Neural crest cell (in vitro differentiated cells): ENCODE data around the gene LAGE3. TPM values are rescaled to one million over a fixed set of nuclear protein-coding genes. Genes with fewer than 3 reads are reported as not detected.

Experiments
- DNase-seq: peaks from one replicate; pipeline ENCODE4 v3.0.0; 2021; ENCODE audit warnings: low read depth, mixed read lengths, low spot score
- H3K27ac Mint-ChIP-seq: one replicate; pipeline ENCODE4 v1.8.0; 2021; ENCODE audit warnings: mild to moderate bottlenecking, mixed read lengths; ENCODE audit not compliant: unreplicated experiment
- H3K27me3 Mint-ChIP-seq: 2 replicates; pipeline ENCODE4 v1.8.0; 2021; ENCODE audit warnings: low read depth, mild to moderate bottlenecking, mixed read lengths
- H3K36me3 Mint-ChIP-seq: 2 replicates; pipeline ENCODE4 v1.8.0; 2021; ENCODE audit warnings: low read depth, mild to moderate bottlenecking, mixed read lengths
- H3K4me1 Mint-ChIP-seq: 2 replicates; pipeline ENCODE4 v1.8.0; 2021; ENCODE audit warnings: mixed read lengths
- H3K4me3 Mint-ChIP-seq: one replicate; pipeline ENCODE4 v1.8.0; 2021; ENCODE audit warnings: mild to moderate bottlenecking, mixed read lengths
- H3K9me3 Mint-ChIP-seq: 2 replicates; pipeline ENCODE4 v1.8.0; 2021; ENCODE audit warnings: mixed read lengths
- total RNA-seq: library from RNA; stranded (reverse); gene quantifications from 2 replicates; pipeline ENCODE4 v1.2.1, GENCODE V29; 2021
- TF ChIP-seq, protein P1 (sequence below): fragments of 200-600 bp; sonication (generic); conservative IDR thresholded peaks from 2 replicates; pipeline ENCODE4 v1.5.0; 2021; ENCODE audit warnings: antibody characterized with exemption, mild to moderate bottlenecking

LAGE3 gene
- total RNA-seq, 1 donor from 2014 or later, result 22.6 TPM

DNA sequence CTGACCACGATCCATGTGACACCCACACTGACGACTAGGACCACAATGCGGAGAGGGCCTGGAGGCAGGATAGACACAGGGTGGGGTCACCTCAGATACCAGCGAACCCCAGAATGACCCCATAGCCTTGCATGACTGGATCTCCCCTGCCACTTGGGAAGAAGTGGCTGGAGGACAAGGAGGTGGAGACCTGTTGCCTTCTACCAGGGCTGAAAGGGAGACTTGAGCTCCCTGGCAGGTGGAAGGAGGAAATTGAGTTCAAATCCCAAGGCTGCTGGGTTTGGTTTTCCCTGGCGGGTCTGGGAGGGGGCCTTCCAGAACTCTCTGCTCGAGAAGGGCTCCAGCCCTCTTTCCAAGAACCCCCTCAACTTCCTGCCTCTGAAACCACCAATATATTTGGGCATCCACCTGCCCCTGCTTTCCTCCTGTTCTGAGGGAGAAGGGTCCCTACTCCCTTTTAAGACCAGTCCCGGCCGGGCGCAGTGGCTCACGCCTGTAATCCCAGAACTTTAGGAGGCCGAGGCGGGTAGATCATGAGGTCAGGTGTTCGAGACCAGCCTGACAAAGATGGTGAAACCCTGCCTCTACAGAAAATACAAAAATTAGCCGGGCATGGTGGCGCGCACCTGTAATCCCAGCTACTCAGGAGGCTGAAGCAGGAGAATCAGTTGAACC is 33.9 kb upstream of the LAGE3 start:
- Mint-ChIP-seq H3K4me1 (peaks cover 28% of the 10 kb centered on the region), H3K4me3 (no peak overlapping the region), H3K9me3 (peaks cover 5% of the 10 kb centered on the region), H3K27me3 (no peaks in the 10 kb centered on the region), H3K36me3 (peaks cover 19% of the 10 kb centered on the region), H3K27ac (no peak overlapping the region)
- TF ChIP-seq, protein P1, sequence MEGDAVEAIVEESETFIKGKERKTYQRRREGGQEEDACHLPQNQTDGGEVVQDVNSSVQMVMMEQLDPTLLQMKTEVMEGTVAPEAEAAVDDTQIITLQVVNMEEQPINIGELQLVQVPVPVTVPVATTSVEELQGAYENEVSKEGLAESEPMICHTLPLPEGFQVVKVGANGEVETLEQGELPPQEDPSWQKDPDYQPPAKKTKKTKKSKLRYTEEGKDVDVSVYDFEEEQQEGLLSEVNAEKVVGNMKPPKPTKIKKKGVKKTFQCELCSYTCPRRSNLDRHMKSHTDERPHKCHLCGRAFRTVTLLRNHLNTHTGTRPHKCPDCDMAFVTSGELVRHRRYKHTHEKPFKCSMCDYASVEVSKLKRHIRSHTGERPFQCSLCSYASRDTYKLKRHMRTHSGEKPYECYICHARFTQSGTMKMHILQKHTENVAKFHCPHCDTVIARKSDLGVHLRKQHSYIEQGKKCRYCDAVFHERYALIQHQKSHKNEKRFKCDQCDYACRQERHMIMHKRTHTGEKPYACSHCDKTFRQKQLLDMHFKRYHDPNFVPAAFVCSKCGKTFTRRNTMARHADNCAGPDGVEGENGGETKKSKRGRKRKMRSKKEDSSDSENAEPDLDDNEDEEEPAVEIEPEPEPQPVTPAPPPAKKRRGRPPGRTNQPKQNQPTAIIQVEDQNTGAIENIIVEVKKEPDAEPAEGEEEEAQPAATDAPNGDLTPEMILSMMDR, result no peak
- no peak for DNase-seq

DNA sequence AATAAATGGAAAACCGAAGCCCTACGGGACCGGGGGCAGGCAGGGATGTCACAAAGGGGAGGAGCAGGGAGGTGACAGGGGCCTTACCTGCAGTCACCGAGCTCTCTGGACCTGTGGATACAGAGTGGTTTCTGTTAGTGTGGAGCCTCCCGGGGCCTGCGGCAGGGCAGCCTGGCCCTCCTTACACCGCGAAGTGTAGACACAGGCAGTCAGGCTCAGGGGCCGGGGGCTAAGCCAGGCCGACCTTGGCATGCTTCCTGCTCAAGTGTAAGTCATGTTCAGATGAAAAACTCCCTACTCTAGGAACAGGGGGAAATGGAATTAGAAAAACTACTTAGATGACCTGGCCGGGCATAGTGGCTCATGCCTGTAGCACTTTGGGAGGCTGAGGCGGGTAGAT is 32.7 kb upstream of the LAGE3 start:
- Mint-ChIP-seq H3K27ac (no peak overlapping the region), H3K9me3 (peaks cover 5% of the 10 kb centered on the region), H3K27me3 (no peaks in the 10 kb centered on the region), H3K36me3 (peaks cover 19% of the 10 kb centered on the region), H3K4me1 (peaks cover 18% of the 10 kb centered on the region), H3K4me3 (no peak overlapping the region)
- no peak for DNase-seq
- TF ChIP-seq, protein P1, result no peak

- TF ChIP-seq, protein P1, result no peak
- Mint-ChIP-seq H3K36me3 (peaks cover 19% of the 10 kb centered on the region), H3K27me3 (no peaks in the 10 kb centered on the region), H3K4me1 (peaks cover 6% of the 10 kb centered on the region), H3K27ac (no peak overlapping the region), H3K9me3 (peaks cover 5% of the 10 kb centered on the region), H3K4me3 (no peak overlapping the region)
- DNase-seq, result no peak
These were observed 30.4 kb upstream of the LAGE3 start for GRCh38 chrX:154509455-154509854.

GRCh38 chrX:154508384-154508745 is 29.3 kb upstream of the LAGE3 start:
- no peak overlapping the region for H3K4me3 Mint-ChIP-seq
- DNase-seq, result no peak
- no peak overlapping the region for H3K27ac Mint-ChIP-seq
- peaks cover 14% of the 10 kb centered on the region for H3K36me3 Mint-ChIP-seq
- TF ChIP-seq, protein P1, result no peak
- no peaks in the 10 kb centered on the region for H3K27me3 Mint-ChIP-seq
- H3K9me3 Mint-ChIP-seq, result peaks cover 5% of the 10 kb centered on the region
- no peaks in the 10 kb centered on the region for H3K4me1 Mint-ChIP-seq

GRCh38 chrX:154507673-154508383 is 28.7 kb upstream of the LAGE3 start:
- no peaks in the 10 kb centered on the region for H3K4me1 Mint-ChIP-seq
- H3K27me3 Mint-ChIP-seq, result no peaks in the 10 kb centered on the region
- H3K4me3 Mint-ChIP-seq, result no peak overlapping the region
- TF ChIP-seq, protein P1, result no peak
- H3K9me3 Mint-ChIP-seq, result peaks cover 5% of the 10 kb centered on the region
- DNase-seq, result no peak
- H3K27ac Mint-ChIP-seq, result no peak overlapping the region
- peaks cover 14% of the 10 kb centered on the region for H3K36me3 Mint-ChIP-seq
